GM18517 (cell line): Measurements from ENCODE around the gene ARID5A.
"Not testable (repeated sequence)": the region's sequence is repeated elsewhere in the genome, so short reads cannot be mapped to it uniquely, and the experiment has no call there.

Experiments
- ATAC-seq: cut with Tn5 transposase; IDR thresholded peaks from one replicate; pipeline ENCODE4 v1.9.1; 2021; ENCODE audit warnings: mild to moderate bottlenecking, moderate library complexity; ENCODE audit not compliant: unreplicated experiment

ARID5A gene

DNA sequence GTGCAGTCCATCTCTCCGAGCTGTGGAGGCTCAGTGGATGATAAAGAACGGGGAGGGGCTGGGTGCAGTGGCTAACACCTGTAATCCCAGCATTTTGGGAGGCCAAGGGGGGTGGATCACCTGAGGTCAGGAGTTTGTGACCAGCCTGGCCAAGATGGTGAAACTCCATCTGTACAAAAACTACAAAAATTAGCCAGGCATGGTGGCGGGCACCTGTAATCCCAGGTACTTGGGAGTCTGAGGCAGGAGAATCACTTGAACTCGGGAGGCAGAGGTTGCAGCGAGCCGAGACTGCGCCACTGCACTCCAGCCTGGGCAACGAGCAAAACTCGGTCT, 17.4 kb downstream of the ARID5A start:
- not testable (repeated sequence) for ATAC-seq

DNA sequence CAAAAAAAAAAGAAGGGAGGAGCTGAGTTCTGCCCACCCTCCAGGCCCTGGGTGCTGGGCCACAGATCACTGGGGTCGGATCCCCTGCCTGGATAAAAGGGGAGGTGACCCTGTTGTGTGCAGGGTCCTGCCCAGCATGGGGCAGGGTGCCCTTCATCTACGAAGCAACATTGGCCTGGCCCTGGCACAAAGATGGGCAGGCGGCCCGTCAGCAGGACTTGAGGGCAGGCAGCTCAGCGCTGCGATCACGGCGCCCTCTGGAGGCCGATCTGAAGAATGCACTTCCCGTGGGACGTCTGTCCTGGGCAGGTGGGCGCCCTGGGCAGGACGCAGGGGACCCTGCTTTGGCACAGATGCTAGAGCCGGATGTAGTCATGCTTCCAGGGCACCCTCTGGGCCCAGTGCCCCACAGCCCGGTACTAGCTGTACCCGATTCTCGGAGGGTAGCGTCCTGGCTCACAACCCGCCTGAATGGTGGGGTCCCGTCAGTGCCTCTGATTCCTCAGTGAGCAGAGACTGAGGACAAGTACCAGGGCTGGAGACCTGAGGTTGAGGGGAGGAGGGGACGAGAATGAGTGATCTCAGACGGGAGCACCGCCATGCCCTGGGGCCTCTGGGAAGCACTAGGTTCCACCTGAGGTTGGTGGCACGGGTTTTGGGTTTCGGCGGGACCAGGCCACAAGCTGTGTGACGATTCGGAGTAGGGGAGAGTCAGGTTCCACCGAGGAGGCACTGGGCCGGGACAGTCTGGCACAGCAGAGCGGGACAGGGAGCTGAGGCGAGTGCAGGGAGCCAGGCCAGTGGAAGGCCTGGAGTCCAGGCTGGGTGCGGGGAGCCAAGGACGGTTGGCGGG, 18.0 kb downstream of the ARID5A start:
- peak; percentile 59 for ATAC-seq

DNA sequence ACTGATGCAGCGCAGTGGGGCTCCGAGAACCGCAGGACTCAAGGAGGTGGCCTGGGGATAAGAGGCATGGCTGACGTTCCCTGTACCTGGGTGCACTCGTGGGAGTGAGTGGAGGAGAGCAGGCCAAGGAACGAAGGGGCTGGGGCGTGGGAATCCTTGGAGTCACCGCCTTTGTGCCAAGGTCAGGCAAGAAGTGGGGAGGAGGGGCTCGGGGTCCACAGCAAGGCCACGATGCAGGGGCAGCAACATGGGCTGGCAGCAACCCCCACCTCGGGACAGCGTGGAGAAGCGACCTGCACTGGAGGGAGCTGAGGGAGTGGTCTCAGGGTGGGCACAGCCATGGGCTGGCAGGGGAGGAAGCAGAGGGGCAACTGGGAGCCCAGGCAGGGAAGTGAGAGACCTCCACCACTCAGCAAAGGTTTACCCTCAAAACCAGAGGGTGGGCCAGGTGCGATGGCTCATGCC, 18.6 kb downstream of the ARID5A start:
- no peak for ATAC-seq

DNA sequence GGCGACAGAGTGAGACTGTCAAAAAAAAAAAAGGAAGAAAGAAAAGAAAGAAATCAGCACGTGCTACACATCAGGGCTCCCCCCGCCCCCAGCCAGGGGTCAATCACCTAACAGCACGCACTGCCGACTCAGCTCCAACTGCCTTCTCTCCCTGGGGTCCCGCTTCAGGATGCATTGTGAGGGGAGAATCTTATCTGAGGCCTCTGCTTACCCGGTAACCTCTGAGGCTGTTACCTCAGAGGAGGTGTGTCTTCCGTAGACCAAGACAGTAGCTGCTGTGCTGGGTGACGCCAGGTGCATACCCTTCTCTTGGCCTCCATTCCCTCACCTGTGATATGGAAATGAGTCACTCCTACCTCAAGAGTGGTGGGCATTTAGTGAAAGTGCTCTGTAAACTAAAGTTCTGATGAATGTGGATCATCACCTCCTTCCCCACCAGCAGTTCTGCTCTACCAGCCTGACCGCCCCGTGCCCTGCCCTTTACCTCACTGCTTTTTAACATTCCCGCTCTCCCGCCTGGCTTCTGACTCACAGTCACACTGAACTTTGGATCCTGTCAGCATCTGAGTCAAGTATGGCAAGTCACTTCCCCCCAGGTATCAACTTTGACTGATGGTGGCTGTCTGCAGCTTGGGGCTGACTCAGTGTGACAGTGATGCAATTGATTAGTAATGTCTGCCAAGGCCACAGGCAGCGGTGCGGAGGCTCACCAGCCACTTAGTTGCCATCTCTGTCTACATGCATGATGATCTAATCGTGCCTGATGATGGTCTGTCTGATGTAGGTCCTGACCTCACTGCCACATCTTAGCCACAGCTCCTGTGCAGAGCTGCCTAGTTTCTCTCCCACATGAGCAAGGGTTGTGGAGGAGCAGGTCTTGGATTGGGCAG, 20.1 kb downstream of the ARID5A start:
- ATAC-seq: no peak

DNA sequence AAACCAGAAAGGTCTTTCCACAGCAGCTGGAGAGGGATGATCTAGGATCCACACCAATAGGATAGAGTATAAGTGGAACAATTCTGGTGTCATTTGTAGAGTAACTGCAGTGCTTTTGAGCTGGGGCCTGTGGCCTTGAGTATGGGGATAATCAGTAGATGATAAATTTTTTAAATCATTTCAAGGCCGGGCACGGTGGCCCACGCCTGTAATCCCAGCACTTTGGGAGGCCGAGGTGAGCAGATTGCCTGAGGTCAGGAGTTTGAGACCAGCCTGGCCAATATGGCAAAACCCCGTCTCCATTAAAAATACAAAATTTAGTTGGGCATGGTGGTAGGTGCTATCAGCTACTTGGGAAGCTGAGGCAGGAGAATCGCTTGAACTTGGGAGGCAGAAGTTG, 20.9 kb downstream of the ARID5A start:
- not testable (repeated sequence) for ATAC-seq

DNA sequence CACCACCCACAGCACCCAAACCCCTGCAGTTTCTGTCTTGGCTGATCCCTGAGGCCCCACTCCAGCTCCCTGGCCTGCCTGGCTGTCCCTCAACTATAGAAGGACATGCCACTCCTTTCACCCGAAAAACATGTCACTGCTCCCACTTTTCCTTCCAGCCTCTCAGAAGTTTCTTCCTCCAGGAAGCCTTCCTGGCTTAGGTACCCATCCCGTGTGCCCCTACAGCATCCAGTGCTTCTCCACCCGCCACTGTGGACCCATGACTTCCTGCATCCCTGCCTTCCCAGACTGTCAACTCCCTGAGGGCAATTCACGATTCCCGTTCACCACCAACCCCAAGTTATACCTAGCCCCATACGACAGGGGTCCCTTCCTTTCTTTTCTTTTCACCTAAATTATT, 21.5 kb downstream of the ARID5A start:
- ATAC-seq: no peak

DNA sequence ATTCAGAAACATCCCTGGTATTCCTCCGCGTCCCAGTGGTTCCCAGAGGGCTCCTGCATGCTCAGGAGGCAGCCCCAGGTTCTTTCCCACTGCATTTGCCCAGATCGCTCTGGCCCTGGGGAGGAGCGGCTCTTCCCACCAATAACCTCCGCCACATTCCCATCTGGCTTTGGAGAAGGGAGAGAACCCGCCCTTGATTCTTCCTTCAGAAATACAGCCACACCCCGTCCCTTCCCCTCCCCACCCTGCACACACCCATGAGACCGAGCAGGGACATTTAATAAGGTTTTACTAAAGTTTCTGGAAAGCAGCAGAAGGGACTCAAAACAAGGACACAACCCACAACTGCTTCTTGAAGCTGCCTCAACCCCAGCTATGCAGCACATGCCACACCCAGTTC, 21.9 kb downstream of the ARID5A start:
- ATAC-seq: no peak

DNA sequence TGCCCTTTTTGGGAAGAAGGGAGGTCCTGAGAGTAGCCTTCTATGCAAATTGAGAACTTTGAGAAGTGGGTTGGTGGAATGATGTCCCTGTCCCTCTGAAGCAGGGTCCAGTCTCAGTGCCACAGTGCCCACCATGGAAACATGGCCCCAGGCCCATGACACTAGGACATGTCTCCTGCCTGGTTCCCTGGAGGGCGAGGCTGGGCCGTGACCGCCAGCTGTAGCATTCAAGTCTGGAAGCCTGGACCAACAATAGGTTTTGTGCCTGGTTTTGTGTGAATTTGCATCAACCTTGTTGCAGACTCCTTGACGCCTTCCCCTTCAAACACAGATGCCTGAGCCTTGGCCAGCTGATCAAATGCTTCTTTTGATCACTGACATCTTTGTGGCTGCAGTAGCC, 27.5 kb downstream of the ARID5A start:
- ATAC-seq: no peak

DNA sequence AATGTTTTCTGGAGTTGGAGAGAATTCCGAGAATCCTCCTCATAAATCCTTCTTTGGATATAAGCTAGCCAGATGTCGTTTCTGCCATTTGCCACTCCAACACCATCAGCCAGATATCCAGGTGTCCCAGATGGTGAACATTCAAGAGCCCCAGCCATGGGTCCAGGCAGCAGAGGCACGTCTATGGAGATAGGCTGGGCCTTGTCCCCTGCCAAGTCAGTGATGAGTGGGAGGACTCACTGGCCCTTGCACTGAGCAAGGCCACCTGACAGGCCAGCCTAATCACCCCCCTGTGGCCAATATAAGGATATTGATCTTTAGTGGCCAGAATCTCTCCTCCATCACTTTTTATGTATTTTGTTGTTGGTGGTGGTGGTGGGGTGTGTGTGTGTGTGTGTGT, 28.0 kb downstream of the ARID5A start:
- ATAC-seq: no peak

DNA sequence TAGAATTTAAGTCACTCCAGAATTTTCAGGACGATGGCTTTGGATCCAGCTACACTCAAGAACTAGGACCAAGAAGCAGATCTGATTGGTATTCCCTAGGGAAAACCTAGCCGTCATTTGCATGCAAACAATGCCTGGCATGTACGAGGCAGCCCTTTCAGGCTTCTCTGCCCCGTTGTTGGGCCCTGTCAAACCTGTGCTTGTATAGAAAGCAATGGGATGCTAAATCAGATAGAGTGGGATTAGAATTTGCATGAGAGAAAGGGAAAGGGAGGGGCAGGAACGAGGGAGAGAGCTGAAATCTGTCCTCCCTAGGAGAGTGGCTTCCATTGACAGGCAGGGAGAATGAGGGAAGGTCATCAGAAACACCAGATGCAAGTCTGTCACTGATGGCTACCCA, 28.6 kb downstream of the ARID5A start:
- no peak for ATAC-seq

DNA sequence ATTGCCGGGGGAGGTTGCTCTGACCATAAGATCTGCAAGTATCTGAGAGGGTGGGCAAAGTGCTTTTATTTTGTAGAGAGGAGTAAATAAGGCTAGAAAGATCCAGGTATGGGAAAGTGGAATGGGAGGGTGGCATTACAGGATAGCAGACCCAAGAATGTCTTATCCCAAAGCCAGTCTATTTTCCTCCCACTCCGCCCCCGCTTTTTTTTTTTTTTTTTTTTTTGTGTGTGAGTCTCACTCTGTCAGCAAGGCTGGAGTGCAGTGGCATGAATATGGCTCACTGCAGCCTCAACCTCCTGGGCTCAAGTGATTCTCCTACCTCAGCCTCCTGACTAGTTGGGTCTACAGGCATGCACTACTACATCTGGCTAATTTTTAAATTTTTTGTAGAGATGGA, 31.5 kb downstream of the ARID5A start:
- ATAC-seq: no peak

DNA sequence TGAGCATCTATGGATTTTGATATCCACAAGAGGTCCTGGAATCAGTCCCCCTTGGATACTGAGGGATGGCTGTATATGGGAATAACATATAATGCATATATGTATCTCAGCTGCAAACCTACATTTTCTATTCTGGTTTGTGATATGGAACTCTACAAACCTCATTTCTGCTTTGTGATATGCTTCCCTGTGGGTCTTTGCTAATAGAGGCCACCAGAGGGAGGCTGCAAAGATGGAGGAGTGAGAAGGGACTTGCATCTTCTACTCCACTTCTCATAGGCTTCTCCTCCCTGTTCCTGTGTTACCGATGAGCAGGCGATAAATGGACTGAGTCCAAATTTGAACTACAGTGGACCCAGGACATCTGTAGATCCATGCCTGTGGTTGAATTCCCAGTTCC, 37.8 kb downstream of the ARID5A start:
- ATAC-seq: no peak

DNA sequence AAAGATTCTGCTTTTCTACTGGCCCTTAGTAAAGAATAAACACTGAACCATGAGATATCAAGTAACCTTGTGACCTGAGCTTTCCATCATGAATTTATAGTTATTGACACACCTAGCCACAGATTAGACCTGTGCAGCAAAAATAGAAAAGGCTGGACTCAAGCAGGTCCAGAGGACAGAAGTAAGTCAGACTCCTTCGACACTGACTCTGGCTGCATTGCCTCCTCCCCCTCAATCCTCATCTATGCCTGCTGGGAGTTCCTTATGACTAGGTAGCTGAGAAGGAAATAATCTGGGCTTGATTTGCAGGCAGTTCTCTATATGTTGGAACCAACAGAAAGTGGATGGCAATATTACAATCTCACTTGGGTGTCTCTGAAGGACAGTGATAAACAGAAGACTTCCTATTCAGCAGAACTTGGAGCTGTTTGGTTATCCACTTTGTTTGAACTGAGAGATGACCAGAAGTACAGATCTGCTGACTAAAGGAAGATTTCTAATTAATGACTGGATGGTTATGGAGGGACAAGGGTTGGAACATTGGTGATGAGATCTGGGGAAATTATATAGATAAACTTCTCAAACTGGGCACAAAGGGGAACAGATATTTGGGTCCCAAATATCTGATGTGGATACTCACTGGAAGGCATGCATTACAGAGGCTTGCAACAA, 39.4 kb downstream of the ARID5A start:
- no peak for ATAC-seq

DNA sequence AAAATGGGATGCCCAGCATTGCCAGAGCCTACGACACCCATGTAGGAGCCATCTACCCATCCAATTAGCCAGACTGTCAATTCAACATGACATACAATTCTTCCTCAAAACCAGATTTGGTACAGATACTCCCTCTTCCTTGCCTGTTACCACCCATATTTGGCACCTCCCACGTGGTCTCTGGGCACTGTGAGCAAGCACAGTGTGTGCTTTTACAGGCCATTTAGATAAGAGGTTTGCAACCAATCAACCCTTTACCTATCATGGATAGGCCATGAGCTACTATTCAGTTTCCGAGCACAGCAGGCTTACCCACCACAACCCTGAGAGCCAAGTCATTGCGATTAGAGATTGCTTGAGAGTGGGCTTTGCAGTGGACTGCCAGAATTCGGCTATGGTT, 40.9 kb downstream of the ARID5A start:
- no peak for ATAC-seq

DNA sequence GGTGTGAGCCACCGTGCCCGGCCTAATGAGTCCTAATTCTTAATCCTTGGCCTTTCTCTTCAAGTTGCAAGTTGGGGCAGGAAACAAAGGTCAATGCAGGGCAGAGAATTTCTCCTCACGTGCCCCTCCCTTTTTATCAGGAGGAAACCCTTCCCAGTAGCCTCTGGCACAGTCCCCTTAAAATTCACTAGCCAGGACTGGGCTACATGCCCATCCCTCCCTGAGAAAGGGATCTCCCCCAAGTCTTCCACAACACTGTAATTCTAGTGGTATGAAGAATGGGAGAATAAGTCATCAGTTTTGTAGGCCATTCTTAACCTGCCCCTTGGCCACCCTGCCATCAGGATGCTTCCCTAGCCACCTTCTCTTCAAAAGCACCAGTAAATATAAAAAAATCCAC, 42.2 kb downstream of the ARID5A start:
- ATAC-seq: no peak

DNA sequence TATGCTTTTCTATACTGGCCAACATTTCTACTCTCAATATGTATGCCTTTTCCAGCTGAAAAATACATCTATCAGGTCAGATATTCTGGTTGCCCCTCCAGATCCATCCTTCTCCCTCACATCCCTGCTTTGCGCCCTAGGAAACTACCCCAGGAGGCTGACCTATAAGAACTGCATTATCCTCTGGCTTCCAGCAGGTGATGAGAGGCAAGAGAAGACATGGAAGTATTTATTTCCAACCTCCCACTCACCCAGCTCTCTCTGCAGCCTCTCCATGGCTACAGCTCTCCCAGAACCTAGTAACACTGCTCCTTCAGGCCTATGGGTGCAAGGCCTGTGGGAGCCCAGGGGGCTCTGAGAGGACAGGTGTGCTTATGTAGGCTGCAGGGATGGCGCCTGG, 42.9 kb downstream of the ARID5A start:
- ATAC-seq: no peak

DNA sequence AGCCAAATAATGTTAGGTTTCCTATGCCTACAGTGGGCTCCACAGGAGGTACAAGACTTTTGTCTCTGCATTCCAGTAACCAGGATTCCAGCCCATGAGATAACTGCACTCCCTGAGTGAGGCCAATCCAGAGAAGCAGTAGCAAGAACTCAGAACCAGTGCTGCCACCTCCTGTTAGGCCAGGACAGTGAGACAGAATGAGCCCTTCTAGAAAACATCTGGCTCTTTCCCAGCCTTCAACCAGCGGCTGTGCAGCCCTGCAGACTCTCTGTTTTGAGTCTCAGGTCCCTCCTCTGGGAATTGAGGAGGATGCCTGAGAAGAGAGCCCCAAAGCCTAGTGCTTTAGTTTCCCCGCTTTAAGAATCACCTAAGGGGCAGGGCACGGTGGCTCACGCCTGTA, 44.2 kb downstream of the ARID5A start:
- ATAC-seq: no peak

DNA sequence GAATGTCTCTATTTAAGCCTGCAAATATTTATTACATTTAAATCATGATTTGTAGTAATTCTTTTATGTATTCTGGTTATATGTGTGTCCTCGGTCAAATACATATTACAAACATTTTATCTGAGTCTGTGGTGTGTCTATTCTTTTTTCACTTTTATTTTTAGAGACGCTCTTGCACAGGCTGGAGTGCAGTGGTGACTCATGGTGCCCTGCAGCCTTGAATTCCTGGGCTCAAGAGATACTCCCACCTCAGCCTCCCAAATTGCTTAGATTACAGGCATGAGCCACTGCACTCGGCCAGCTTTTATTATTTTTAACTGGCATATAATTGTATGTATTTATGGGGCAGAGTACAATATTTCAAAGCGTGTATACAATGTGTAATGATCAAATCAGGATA, 47.5 kb downstream of the ARID5A start:
- no peak for ATAC-seq

DNA sequence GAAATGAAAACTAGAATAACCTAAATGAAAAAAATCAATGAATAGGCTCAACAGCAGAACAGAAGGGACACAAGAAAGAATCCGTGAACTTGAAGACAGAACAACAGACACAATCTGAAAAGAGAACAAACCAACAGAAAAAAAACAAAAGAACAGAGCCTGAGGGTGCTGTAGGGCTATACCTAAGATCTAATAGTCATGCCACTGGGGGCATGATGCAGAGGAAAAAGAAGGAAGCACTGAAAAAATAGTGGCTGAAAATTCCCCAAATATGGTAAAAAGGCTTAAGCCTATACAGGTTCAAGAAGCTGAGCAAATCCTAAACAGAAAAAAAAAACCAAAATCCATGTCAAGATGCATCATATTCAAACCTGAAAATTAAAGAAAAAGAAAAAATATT, 51.3 kb downstream of the ARID5A start:
- ATAC-seq: no peak

DNA sequence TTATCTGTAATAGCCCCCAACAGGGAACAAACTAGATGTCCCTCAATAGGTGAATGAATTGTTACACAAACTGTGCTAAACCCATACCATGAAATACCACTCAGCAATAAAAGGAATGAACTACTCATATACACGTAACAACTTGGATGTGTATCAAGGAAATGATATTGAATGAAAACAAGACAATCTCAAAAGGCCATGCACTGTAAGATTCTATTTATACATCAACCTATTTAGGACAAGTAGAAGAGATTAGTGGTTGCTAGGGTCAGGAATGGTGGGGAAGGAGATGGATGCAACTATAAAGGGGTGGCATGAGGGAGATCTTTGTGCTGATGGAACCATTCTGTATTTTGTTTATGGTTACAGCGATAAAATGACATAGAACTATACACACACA, 54.5 kb downstream of the ARID5A start:
- ATAC-seq: no peak

DNA sequence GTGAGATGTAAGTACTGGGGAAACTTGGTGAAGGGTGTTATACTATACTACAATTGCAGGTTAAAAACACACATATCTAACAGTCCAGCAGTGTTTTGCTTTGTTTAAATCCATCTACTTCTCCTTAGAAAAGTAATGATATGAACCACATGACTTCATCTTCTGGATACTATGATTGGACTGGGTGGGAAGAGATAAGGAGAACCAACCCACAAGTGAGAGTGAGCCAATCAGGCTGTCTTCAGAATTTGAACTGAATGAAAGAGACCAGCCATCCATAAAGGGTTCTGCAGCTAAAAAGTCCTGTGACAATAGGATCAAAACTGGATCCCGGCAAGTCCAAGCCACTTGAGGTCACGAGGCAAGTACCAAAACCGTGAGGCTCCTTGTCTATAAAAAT, 54.9 kb downstream of the ARID5A start:
- no peak for ATAC-seq

DNA sequence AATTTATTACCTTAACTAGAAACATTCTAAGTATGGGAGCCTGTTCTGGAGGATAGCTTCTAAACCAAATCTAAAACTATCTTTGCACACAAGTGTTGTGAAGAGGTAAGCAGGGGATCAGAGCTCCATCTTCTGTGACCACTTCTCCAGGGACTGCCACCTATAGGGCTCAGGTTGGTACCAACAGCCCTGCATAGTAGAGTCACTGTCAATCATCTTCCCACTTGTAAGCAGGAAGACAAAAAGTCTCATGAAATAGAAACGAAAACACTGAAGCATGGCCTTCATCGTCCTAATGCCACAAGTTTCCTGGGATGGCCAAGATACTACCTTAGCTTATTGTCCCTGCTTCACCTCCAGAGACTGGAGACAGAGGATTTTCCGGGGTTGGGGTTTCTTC, 57.7 kb downstream of the ARID5A start:
- ATAC-seq: no peak
